ENCODE measurements around the gene IGSF6.

Gene IGSF6

DNA sequence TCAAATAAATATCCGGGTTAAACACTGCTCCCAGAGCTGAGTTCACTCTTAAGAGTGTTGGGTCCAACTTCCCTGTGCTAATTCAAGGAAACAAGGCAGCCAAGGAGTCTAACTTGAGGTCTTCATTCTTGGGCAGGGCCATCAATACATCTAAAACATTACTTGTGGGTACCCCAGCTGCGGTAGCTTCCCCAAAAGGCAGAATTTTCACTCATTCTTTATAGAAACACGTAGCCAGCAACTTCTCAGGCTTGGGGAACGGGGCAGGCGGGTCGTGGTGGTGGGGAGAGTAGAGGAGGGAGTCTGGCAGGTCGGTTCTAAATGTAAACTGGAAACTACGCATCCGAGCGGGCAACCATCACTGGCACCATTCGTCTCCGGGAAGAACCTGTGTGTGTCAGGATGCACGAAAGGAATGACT, 53.7 kb downstream of the IGSF6 start:
- no peaks in the 10 kb centered on the region for H3K27me3 ChIP-seq (replicated peaks)
- TF ChIP-seq, protein P1, sequence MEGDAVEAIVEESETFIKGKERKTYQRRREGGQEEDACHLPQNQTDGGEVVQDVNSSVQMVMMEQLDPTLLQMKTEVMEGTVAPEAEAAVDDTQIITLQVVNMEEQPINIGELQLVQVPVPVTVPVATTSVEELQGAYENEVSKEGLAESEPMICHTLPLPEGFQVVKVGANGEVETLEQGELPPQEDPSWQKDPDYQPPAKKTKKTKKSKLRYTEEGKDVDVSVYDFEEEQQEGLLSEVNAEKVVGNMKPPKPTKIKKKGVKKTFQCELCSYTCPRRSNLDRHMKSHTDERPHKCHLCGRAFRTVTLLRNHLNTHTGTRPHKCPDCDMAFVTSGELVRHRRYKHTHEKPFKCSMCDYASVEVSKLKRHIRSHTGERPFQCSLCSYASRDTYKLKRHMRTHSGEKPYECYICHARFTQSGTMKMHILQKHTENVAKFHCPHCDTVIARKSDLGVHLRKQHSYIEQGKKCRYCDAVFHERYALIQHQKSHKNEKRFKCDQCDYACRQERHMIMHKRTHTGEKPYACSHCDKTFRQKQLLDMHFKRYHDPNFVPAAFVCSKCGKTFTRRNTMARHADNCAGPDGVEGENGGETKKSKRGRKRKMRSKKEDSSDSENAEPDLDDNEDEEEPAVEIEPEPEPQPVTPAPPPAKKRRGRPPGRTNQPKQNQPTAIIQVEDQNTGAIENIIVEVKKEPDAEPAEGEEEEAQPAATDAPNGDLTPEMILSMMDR (IDR thresholded peaks at IDR 0.05; ENCODE audit: low read depth, low read length, missing control alignments), result no peak
- in situ Hi-C loops (cut with HindIII; ENCODE audit: low pct_ligation_motif_present, low sequenced_read_pairs), result no loop called here
- peak overlapping the region; percentile 83 for H3K27ac ChIP-seq
- H3K36me3 ChIP-seq (replicated peaks), result no peaks in the 10 kb centered on the region
- peak overlapping the region; percentile 72 for H3K4me3 ChIP-seq (ENCODE audit: low read depth, low read length)
- no peak for DNase-seq

DNA sequence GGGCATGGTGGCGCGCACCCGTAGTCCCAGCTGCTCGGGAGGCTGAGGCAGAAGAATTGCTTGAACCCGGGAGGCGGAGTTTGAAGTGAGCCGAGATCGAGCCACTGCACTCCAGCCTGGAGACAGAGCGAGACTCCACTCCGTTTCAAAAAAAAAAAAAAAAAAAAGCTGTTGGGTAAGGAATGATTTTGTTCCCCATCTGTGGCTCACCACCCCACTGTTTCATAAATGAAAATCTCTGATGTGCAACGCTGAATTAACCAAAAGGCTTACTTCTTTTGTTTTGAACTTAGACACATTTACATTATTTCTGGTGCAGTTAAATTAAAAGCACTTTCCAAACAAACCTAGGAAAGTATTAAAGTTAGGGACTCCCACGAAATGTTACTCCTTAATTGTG, 54.2 kb downstream of the IGSF6 start:
- Histone ChIP-seq H3K36me3 (replicated peaks) (no peaks in the 10 kb centered on the region), H3K27me3 (replicated peaks) (no peaks in the 10 kb centered on the region), H3K4me3 (ENCODE audit: low read depth, low read length) (no peak overlapping the region), H3K27ac (no peak overlapping the region)
- DNase-seq, result no peak
- in situ Hi-C loops (cut with HindIII; ENCODE audit: low pct_ligation_motif_present, low sequenced_read_pairs), result no loop called here
- TF ChIP-seq, protein P1 (IDR thresholded peaks at IDR 0.05; ENCODE audit: low read depth, low read length, missing control alignments), result no peak

DNA sequence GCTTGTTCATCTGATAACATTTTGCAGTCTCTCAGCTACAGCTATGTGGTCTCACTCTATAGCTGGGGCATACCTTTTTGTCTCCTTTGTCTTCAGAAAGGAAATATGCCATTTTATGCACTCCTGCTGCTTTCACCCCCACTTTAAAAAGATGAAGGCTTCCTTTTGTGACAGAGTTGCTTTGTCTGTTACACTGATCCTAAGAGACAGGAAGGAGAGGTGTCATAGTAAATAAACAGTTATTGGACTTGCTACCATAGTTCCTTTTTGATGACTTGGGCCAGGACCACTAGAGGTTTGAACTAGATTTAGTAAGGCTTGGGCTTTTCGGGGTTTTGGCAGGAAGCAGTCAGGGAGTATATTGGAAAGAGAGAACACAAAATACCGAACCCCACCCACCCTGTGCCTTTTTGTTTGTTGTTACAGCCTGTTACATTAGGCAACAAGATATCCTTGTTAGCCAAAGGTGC, 54.8 kb downstream of the IGSF6 start:
- Histone ChIP-seq H3K36me3 (replicated peaks) (no peaks in the 10 kb centered on the region), H3K27ac (no peak overlapping the region), H3K4me3 (ENCODE audit: low read depth, low read length) (no peak overlapping the region), H3K27me3 (replicated peaks) (no peaks in the 10 kb centered on the region)
- TF ChIP-seq, protein P1 (IDR thresholded peaks at IDR 0.05; ENCODE audit: low read depth, low read length, missing control alignments), result no peak
- in situ Hi-C loops (cut with HindIII; ENCODE audit: low pct_ligation_motif_present, low sequenced_read_pairs), result no loop called here
- DNase-seq, result no peak

DNA sequence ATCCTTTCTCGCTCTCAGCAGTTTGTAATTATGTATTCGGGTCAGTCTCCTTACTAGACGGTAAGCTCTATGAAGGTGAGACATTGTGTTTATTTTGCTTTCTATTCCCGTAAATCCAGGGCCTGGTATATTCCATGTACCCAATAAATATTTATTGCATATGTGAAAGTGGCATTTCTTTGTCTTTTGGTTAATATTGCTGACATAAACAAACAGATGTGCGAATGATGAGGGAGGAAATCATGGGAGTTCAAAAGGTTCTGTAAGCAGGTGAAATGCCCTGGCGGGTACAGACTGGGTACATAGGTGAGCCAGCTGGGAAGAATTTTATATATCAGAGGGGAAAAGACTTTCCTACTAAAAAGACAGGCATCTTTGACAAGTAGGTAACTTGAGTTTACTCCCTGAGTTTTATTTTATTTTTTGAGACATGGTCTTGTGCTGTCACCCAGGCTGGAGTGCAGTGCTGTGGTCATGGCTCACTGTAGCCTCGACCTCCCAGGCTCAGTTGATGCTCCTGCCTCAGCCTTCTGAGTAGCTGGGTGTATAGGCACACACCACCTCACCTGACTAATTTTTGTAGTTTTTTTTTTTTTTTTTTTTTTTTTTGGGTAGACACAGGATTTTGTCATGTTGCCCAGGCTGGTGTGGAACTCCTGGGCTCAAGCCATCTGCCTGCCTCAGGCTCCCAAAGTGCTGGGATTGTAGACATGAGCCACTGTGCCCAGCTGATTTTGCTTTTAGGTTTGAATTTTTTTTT, 58.7 kb downstream of the IGSF6 start:
- in situ Hi-C loops (cut with HindIII; ENCODE audit: low pct_ligation_motif_present, low sequenced_read_pairs), result no loop called here
- no peak overlapping the region for H3K4me3 ChIP-seq (ENCODE audit: low read depth, low read length)
- H3K27me3 ChIP-seq (replicated peaks), result no peaks in the 10 kb centered on the region
- H3K36me3 ChIP-seq (replicated peaks), result no peaks in the 10 kb centered on the region
- no peak for DNase-seq
- H3K27ac ChIP-seq, result no peak overlapping the region
- TF ChIP-seq, protein P1 (IDR thresholded peaks at IDR 0.05; ENCODE audit: low read depth, low read length, missing control alignments), result no peak

DNA sequence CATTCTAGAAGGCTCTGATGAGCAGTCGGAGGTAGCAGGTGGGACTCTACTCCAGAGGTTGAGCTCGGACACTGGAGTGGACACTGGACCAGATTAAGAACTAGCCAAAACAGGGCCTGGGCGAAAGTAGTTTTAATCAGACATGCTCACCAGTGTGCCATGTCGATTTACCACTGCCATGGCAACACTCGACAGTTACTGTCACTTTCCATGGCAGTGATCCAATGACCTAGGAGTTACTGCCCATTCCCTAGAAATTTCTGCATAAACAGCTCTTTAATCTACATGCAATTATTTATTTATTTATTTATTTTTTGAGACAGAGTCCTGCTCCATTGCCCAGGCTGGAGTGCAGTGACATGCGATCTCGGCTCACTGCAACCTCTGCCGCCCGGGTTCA, 60.2 kb downstream of the IGSF6 start:
- H3K27ac ChIP-seq, result no peak overlapping the region
- TF ChIP-seq, protein P1 (IDR thresholded peaks at IDR 0.05; ENCODE audit: low read depth, low read length, missing control alignments), result no peak
- H3K36me3 ChIP-seq (replicated peaks), result no peaks in the 10 kb centered on the region
- no peaks in the 10 kb centered on the region for H3K27me3 ChIP-seq (replicated peaks)
- no peak overlapping the region for H3K4me3 ChIP-seq (ENCODE audit: low read depth, low read length)
- in situ Hi-C loops (cut with HindIII; ENCODE audit: low pct_ligation_motif_present, low sequenced_read_pairs), result no loop called here
- no peak for DNase-seq

DNA sequence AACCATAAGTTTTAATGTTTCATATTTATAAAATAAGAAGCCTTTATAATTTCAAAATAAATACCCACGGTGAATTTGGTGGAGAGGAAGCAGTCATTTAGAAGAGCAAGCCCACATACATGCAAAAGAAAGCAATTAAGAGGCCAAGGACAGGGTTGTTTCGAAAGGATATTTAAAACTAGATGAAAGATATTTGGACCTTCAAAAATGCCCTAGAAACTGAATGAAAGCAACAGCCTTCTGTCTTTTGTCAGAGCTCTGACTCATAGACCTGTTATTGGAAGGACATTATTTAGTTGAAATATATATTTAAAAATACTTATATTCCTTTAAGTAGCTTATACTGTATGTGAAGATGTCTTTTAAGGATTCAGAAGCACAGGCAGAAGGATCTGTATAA, 61.6 kb downstream of the IGSF6 start:
- TF ChIP-seq, protein P1 (IDR thresholded peaks at IDR 0.05; ENCODE audit: low read depth, low read length, missing control alignments), result no peak
- no peak for DNase-seq
- no peak overlapping the region for H3K4me3 ChIP-seq (ENCODE audit: low read depth, low read length)
- H3K27me3 ChIP-seq (replicated peaks), result no peaks in the 10 kb centered on the region
- H3K36me3 ChIP-seq (replicated peaks), result no peaks in the 10 kb centered on the region
- no peak overlapping the region for H3K27ac ChIP-seq
- in situ Hi-C loops (cut with HindIII; ENCODE audit: low pct_ligation_motif_present, low sequenced_read_pairs), result no loop called here

All from brain microvascular endothelial cell (primary cell).